Muscle of arm (tissue), 12 donors: ENCODE results near the gene STAG2. TPM values are rescaled to one million over a fixed set of nuclear protein-coding genes. Genes with fewer than 3 reads are reported as not detected.

ENCODE experiments used
- polyA plus RNA-seq, 12 donors: library from polyadenylated mRNA; unstranded; fragments of 120-200 nt; gene quantifications; one replicate each; pipeline ENCODE4 v1.2.1, GENCODE V29; 2013; ENCODE audit not compliant: insufficient read length in 12 of 12

The STAG2 gene
- polyA plus RNA-seq, 12 donors, result 68.9 to 121 (median 88.2) TPM; not detected in 1

Other genes with a start within 250 kb of the STAG2 start
- 100 to 1,000 TPM in 2 of 12 donors, 10 to 100 TPM in 9, not detected in 1; 46.1 to 127 (median 72.9) TPM for gene THOC2, start 228.7 kb upstream of the STAG2 start, polyA plus RNA-seq
- 10 to 100 TPM in 11 of 12 donors, not detected in 1; 30.6 to 39.2 (median 33.9) TPM for gene XIAP, start 101.7 kb upstream of the STAG2 start, polyA plus RNA-seq